GM18508 (cell line): ENCODE data around the gene DCN.
A peak's percentile ranks its signal among the peaks of the same experiment; 100 is the strongest.

Source experiments
- ATAC-seq: cut with Tn5 transposase; IDR thresholded peaks from one replicate; pipeline ENCODE4 v1.9.1; 2021; ENCODE audit warnings: moderate number of reproducible peaks; ENCODE audit not compliant: insufficient read depth, unreplicated experiment

The DCN gene

GRCh38 chr12:91142221-91142631 is 40.4 kb downstream of the DCN start:
- no peak for ATAC-seq

- no peak for ATAC-seq
Measured at GRCh38 chr12:91140026-91140931, 42.3 kb downstream of the DCN start.

GRCh38 chr12:91139286-91139685 is 43.3 kb downstream of the DCN start:
- ATAC-seq = no peak

DNA sequence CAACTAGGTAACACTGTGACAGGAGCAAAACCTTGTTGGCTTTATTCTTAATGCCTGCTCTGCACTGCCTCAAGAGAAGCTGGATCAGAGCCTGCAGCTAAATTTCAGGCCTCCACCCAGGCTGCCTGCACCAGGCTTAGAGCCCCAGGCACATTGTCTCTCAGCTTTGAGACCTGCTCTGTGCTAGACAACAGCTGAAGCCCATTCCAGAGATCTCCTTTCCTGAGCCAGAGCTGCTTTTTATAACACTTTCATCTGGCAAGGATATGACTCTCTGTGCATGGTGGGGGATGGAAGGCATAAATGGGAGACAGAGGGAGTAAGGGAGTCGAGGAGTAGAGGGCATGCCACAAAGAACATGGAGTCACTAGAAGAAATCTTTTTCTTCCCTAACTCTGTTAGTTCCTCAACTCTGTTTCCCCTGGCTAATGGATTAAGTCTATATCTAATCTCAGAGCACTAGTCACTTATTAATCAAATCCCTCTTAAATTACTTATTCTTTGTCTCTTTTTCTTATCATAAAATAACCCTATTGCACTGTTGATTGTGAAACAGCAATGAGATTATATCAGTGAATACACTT is 44.2 kb downstream of the DCN start:
- no peak for ATAC-seq

DNA sequence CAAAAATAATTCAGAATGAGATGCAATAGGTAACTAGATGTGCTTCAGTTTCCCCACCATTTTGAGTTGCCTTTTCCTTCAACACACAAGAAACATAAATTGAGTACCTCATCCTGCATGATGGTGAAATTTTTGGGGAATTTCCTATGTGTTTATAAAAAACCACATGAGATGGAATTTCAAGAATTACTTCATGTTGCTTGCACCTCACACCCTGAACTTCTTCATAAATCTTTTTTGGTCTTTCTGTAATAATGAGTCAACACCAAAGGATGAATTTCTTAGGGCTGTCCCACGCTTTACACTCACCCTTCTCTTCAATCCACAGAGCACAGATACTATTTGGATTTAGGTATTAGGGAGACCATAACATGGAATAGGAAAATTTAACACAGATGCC is 48.7 kb downstream of the DCN start:
- ATAC-seq = no peak

DNA sequence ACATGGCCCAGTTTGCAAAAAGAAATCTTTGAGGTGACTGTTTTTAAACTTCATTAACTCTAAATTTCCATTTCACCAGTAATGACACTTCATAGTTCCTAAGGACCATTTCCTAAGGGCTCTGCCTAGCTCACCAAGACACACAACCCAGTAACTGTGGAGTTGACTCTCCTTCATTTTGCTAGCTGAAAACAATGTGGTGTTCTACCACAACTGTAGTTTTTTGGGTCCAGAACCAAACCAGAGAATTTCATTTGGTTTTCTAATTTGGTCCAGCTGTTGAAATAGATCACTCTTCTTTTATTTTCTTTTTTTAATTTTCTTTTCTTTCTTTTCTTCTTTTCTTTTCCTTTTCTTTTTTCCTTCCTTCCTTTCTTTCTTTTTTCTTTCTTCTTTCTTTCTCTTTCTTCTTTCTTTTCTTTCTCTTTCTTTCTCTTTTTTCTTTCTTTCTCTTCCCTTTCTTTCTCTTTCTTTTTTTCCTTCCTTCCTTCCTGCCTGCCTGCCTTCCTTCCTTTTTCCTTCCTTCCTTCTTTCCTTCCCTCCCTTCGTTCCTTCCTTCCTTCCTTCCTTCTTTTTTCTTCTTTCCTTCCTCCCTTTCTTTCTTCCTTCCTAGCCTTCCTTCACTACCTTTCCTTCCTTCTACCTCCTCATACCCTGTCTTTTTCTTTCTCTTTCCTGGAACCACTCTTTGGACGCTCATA is 52.8 kb downstream of the DCN start:
- ATAC-seq = no peak

GRCh38 chr12:91127751-91128150 is 54.9 kb downstream of the DCN start:
- ATAC-seq = no peak

GRCh38 chr12:91127306-91127705 is 55.3 kb downstream of the DCN start:
- no peak for ATAC-seq

- no peak for ATAC-seq
Measured at GRCh38 chr12:91126516-91126915, 56.1 kb downstream of the DCN start.

DNA sequence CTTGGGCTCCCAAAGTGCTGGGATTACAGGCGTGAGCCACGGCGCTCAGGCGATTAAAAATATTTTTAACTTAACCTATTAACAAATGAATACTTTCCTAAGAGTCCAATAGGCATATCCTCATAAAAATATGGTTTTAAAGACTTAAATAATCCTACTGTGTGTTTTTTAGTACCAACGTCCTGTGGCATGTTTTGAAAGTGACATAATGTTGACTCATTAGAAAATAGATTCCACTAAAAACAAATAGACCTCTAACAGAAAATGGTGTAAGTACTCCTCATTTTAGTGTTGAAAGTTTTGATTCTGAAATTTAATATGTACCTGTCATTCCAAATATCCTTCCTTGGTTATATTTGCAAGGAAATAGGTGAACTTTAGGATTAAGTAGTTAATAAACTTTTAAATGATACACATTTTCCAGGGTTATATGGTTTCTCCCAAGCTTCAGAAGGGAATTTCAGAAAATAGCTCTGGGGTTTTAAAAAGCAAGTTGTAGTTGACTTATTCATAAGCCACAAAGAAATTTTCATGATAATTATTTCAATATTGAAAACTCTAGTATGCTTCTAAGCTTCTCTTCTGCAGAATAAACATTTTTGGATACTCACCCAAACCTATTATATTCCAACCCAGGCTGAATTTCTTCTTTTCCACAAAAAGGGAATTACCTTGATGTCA is 59.2 kb downstream of the DCN start:
- ATAC-seq = no peak

DNA sequence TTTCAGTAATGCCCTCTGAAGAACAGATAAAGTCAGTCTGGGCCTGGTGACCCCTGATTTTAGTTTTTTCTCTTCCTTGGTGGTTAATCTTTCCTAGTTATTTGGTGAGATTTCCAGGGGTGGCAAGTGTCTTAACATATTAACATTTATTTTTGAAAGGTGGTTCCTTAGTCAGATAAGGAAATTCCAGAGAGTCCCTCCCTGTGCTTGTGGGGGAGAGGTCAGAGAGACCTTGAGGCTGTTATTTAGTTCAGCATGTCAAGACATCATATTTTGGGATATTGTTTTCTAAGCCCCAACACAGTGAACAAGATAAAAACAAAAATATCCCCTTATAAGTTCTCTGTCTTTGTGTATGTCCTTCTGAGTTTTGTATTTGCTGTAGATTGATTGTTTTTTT is 61.8 kb downstream of the DCN start:
- no peak for ATAC-seq

- ATAC-seq = no peak
Measured at GRCh38 chr12:91119089-91119488, 63.5 kb downstream of the DCN start.

- no peak for ATAC-seq
Measured at GRCh38 chr12:91113621-91114020, 69.0 kb downstream of the DCN start.

GRCh38 chr12:91111366-91112325 is 71.0 kb downstream of the DCN start, which contains the start of gene LUM:
LUM (minus strand) TSS chr12:91111494; CDS start chr12:91108979, 2,515 bp downstream.
- no peak for ATAC-seq

GRCh38 chr12:91110311-91110924 is 72.2 kb downstream of the DCN start:
- ATAC-seq = no peak

DNA sequence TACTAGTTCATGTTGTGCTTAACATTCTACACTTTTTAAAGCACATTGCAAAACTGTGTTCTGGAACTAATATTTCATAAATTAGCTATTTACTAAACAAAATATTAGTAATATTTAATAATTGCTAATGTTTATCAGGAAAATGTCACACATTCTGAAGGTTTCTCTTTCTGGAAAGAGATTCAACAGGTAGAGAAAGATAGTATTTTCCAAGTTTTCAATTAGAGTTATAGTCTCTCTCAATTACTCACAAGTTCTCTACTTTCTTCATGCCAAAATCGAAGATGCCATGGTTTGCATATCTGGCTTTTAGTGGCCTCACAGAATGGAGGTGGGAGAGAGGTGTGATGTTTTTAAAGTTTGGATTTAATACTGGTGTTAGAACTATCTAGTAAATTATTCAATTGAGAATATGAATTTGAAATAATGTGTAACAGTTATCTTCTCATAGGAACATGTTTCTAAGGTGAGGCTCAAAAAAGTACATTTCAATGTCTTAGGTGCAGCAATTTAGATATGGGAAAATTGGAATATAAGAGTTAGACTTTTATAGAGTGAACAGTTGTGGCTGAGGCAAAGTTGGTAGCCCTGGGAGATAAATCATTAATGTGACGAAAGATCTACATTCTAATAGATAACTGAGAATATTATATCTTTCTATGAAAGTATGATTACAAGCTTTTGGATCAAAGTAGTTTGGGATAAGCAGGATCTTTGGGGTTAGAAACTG is 72.9 kb downstream of the DCN start:
- no peak for ATAC-seq

- ATAC-seq = peak; percentile 80
Measured at GRCh38 chr12:91109148-91109564, 73.5 kb downstream of the DCN start.

DNA sequence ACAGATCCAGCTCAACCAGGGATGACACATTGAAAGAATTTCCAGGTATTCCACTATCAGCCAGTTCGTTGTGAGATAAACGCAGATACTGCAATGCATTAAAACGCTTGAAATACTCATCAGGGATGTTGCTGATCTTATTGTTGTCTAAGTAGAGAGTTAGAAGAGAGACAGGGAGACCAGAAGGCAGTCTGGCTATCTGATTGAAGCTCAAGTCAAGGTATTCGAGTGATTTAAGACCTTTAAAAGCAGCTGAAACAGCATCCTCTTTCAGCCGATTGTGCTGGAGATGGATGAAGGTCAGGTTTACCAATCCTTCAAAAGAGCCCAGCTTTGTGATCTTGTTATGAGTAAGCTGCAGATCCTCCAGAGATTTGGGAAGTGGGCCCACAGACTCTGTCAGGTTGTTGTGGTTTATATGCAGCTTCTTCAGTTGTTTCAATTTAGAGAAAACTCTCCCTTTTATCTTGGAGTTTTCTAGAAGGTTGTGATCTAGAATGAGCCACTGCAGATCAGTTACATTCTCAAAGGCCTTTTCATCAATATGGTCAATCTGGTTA is 74.3 kb downstream of the DCN start:
- no peak for ATAC-seq
